Measurements from ENCODE around the gene ZNF182. TPM values are rescaled to one million over a fixed set of nuclear protein-coding genes. Genes with fewer than 3 reads are reported as not detected.
A peak's percentile ranks its signal among the peaks of the same experiment; 100 is the strongest.
"Not testable (repeated sequence)": the region's sequence is repeated elsewhere in the genome, so short reads cannot be mapped to it uniquely, and the experiment has no call there.

The ZNF182 gene
- total RNA-seq: 3.2 and 4.3 TPM in 2 replicates

GRCh38 chrX:48003758-48004457, at the start of gene ZNF182:
ZNF182 (minus strand) TSS chrX:48003989; CDS start chrX:48002609, 1,380 bp downstream.
- H3K4me3 ChIP-seq (ENCODE audit: low read depth, low read length): peak within 1 kb of the TSS; percentile 81
- no peak for TF ChIP-seq CTCF (IDR thresholded peaks at IDR 0.05; ENCODE audit: insufficient read depth, low read depth, low read length)
- peak; percentile 87 for DNase-seq (ENCODE audit: low read depth)

- no peak for DNase-seq (ENCODE audit: low read depth)
- H3K4me3 ChIP-seq (ENCODE audit: low read depth, low read length): no peak overlapping the region
- no peak for TF ChIP-seq CTCF (IDR thresholded peaks at IDR 0.05; ENCODE audit: insufficient read depth, low read depth, low read length)
These were observed 43.1 kb upstream of the ZNF182 start for GRCh38 chrX:48046846-48047245.

GRCh38 chrX:48045410-48046311, 41.9 kb upstream of the ZNF182 start:
- DNase-seq (ENCODE audit: low read depth): peak; percentile 93
- no peak overlapping the region for H3K4me3 ChIP-seq (ENCODE audit: low read depth, low read length)
- TF ChIP-seq CTCF (IDR thresholded peaks at IDR 0.05; ENCODE audit: insufficient read depth, low read depth, low read length): no peak

GRCh38 chrX:48043056-48043455, 39.3 kb upstream of the ZNF182 start:
- TF ChIP-seq CTCF (IDR thresholded peaks at IDR 0.05; ENCODE audit: insufficient read depth, low read depth, low read length): no peak
- peak; percentile 61 for DNase-seq (ENCODE audit: low read depth)
- H3K4me3 ChIP-seq (ENCODE audit: low read depth, low read length): no peak overlapping the region

GRCh38 chrX:48035891-48036290, 32.1 kb upstream of the ZNF182 start:
- no peak overlapping the region for H3K4me3 ChIP-seq (ENCODE audit: low read depth, low read length)
- TF ChIP-seq CTCF (IDR thresholded peaks at IDR 0.05; ENCODE audit: insufficient read depth, low read depth, low read length): no peak
- peak; percentile 37 for DNase-seq (ENCODE audit: low read depth)

GRCh38 chrX:48030641-48031173, 26.9 kb upstream of the ZNF182 start:
- not testable (repeated sequence) for DNase-seq (ENCODE audit: low read depth); H3K4me3 ChIP-seq (ENCODE audit: low read depth, low read length)

- H3K4me3 ChIP-seq (ENCODE audit: low read depth, low read length): no peak overlapping the region
- no peak for DNase-seq (ENCODE audit: low read depth)
- no peak for TF ChIP-seq CTCF (IDR thresholded peaks at IDR 0.05; ENCODE audit: insufficient read depth, low read depth, low read length)
These were observed 26.4 kb upstream of the ZNF182 start for GRCh38 chrX:48030237-48030636.
